SK-N-SH (cell line): Measurements from ENCODE around the gene LIN28B. TPM values are rescaled to one million over a fixed set of nuclear protein-coding genes. Genes with fewer than 3 reads are reported as not detected.

Source experiments
- CTCF ChIA-PET: fragments of 300-600, 350-600 bp; formaldehyde crosslinking; extraction: SDS; loops from one replicate; lab custom pipeline; 2021; lab: Yijun Ruan, JAX
- POLR2A ChIA-PET: fragments of 350-600 bp; sonication (Branson Sonifier 250); formaldehyde crosslinking; extraction: SDS; loops from one replicate; lab custom pipeline; 2020; ENCODE audit warnings: antibody characterized with exemption, inconsistent platforms; lab: Yijun Ruan, JAX
- DNase-seq: peaks from one replicate; pipeline ENCODE4 v3.0.0; 2012
- H2AFZ ChIP-seq: fragments of 200-600 bp; sonication (generic); 2 replicates; pipeline ENCODE4 v1.8.1; 2016; ENCODE audit warnings: antibody characterized with exemption, mild to moderate bottlenecking, low read depth
- H3F3A ChIP-seq: fragments of 200-600 bp; sonication (generic); replicated peaks from 2 replicates; pipeline ENCODE3; 2016; ENCODE audit warnings: antibody characterized with exemption, mild to moderate bottlenecking; ENCODE audit not compliant: insufficient read depth
- H3K27ac ChIP-seq, 2 experiments: fragments of 200-500 bp in 1 of 2; fragments of 200-600 bp in 1 of 2; sonication (Bioruptor generic) in 1 of 2; sonication (generic), shearing (Covaris generic) in 1 of 2; 2 replicates each; pipeline versions ENCODE4 v1.5.1 to v1.6.1; 2014 to 2016; ENCODE audit warnings: low read depth in 2 of 2, inconsistent platforms in 1 of 2, low read length in 1 of 2, mild to moderate bottlenecking in 1 of 2, mixed read lengths in 1 of 2
- H3K27me3 ChIP-seq: fragments of 200-600 bp; sonication (generic), shearing (Covaris generic); 2 replicates; pipeline ENCODE4 v1.6.1; 2016; ENCODE audit warnings: mixed run types; ENCODE audit not compliant: insufficient read depth
- H3K36me3 ChIP-seq, 2 experiments: fragments of 200-500 bp in 1 of 2; fragments of 200-600 bp in 1 of 2; sonication (Bioruptor generic) in 1 of 2; sonication (generic) in 1 of 2; replicated peaks in 1 of 2; 2 replicates each; pipeline versions ENCODE3 to v1.5.1; 2014 to 2016; ENCODE audit warnings: low read length in 1 of 2, mild to moderate bottlenecking in 1 of 2; ENCODE audit not compliant: insufficient read depth in 2 of 2, control insufficient read depth in 1 of 2
- H3K4me1 ChIP-seq, 2 experiments: fragments of 200-500 bp in 1 of 2; fragments of 200-600 bp in 1 of 2; sonication (Bioruptor generic) in 1 of 2; sonication (generic), shearing (Covaris generic) in 1 of 2; 2 replicates each; pipeline versions ENCODE4 v1.5.1 to v1.6.1; 2014 to 2016; ENCODE audit warnings: low read depth in 1 of 2, low read length in 1 of 2, mixed run types in 1 of 2; ENCODE audit not compliant: insufficient read depth in 2 of 2, control insufficient read depth in 1 of 2
- H3K4me2 ChIP-seq: fragments of 200-600 bp; sonication (generic), shearing (Covaris generic); 2 replicates; pipeline ENCODE4 v1.6.1; 2017; ENCODE audit warnings: mixed run types
- H3K4me3 ChIP-seq, 2 experiments: fragments of 200-500 bp in 1 of 2; fragments of 200-600 bp in 1 of 2; sonication (Bioruptor generic) in 1 of 2; sonication (generic), shearing (Covaris generic) in 1 of 2; 2 replicates each; pipeline versions ENCODE4 v1.5.1 to v1.8.1; 2014 to 2016; ENCODE audit warnings: low read depth in 2 of 2, inconsistent platforms in 1 of 2, low read length in 1 of 2, mild to moderate bottlenecking in 1 of 2, mixed read lengths in 1 of 2, moderate library complexity in 1 of 2
- H3K79me2 ChIP-seq: fragments of 200-600 bp; sonication (generic); 2 replicates; pipeline ENCODE4 v1.8.1; 2017; ENCODE audit warnings: mild to moderate bottlenecking; ENCODE audit not compliant: insufficient read depth
- H3K9ac ChIP-seq: fragments of 200-600 bp; sonication (generic); 2 replicates; pipeline ENCODE4 v1.6.1; 2017; ENCODE audit warnings: mixed run types
- H3K9me2 ChIP-seq: fragments of 200-600 bp; sonication (generic); 2 replicates; pipeline ENCODE4 v1.6.1; 2017; ENCODE audit warnings: mixed run types
- H3K9me3 ChIP-seq: fragments of 200-600 bp; sonication (generic); 2 replicates; pipeline ENCODE4 v1.6.1; 2017; ENCODE audit warnings: mixed run types, mild to moderate bottlenecking, moderate library complexity
- H4K20me1 ChIP-seq: fragments of 200-600 bp; sonication (generic); 2 replicates; pipeline ENCODE4 v1.6.1; 2017; ENCODE audit warnings: mild to moderate bottlenecking, mixed run types; ENCODE audit not compliant: insufficient read depth
- ELF1 ChIP-seq: IDR thresholded peaks from 2 replicates; pipeline ENCODE4 v1.4.0; 2012
- GATA2 ChIP-seq: sonication (generic); formaldehyde crosslinking; IDR thresholded peaks from 2 replicates; pipeline ENCODE4 v1.5.0; 2020; ENCODE audit warnings: mild to moderate bottlenecking, missing genetic modification reagents
- MXI1 ChIP-seq: IDR thresholded peaks from 2 replicates; pipeline ENCODE4 v1.6.1; 2012; ENCODE audit warnings: mild to moderate bottlenecking, low read depth, low read length, improper control_type of control experiment
- POLR2AphosphoS5 ChIP-seq: IDR thresholded peaks from 2 replicates; pipeline ENCODE4 v1.6.1; 2012; ENCODE audit warnings: low read depth, low read length
- RAD21 ChIP-seq: IDR thresholded peaks from 2 replicates; pipeline ENCODE4 v1.6.1; 2012; ENCODE audit warnings: mild to moderate bottlenecking, low read length
- TAF1 ChIP-seq: IDR thresholded peaks from 2 replicates; pipeline ENCODE4 v1.6.1; 2012; ENCODE audit warnings: low read depth, mild to moderate bottlenecking, low read length, moderate library complexity, borderline replicate concordance
- TCF12 ChIP-seq: IDR thresholded peaks from 2 replicates; pipeline ENCODE4 v1.4.0; 2012
- TEAD4 ChIP-seq: IDR thresholded peaks from 2 replicates; pipeline ENCODE4 v1.4.0; 2012; ENCODE audit warnings: mild to moderate bottlenecking, borderline replicate concordance; ENCODE audit not compliant: insufficient read depth
- USF1 ChIP-seq: IDR thresholded peaks from 2 replicates; pipeline ENCODE4 v1.4.0; 2012; ENCODE audit warnings: low read depth, borderline replicate concordance
- WGBS: methylation state at CpG from one replicate; pipeline ENCODE4 v1.1.6; 2017; ENCODE audit warnings: low lambda C conversion rate; 5-methylcytosine and 5-hydroxymethylcytosine counted together
- polyA plus RNA-seq, 3 experiments: library from polyadenylated mRNA; depleted of rRNA; stranded (reverse); fragments of >200 nt; gene quantifications; 2 replicates each; pipeline ENCODE4 v1.2.3, GENCODE V29; 2012
- TF ChIP-seq, protein P1 (sequence below): IDR thresholded peaks from 2 replicates; pipeline ENCODE4; 2012
- TF ChIP-seq, protein P2 (sequence below): IDR thresholded peaks from 2 replicates; pipeline ENCODE4 v1.6.1; 2012; ENCODE audit warnings: mild to moderate bottlenecking, low read depth, low read length, moderate library complexity
- TF ChIP-seq, protein P3 (sequence below): IDR thresholded peaks from 2 replicates; pipeline ENCODE4 v1.4.0; 2012; ENCODE audit warnings: low read depth

Gene LIN28B
- polyA plus RNA-seq, 1 of the 3 experiments (the other 2 are of a cell fraction): 0.67 TPM

GRCh38 chr6:104969108-104969507 lies 12.2 kb downstream of the LIN28B start:
- no peaks in the 10 kb centered on the region for H4K20me1 ChIP-seq
- no peak overlapping the region for H3K4me3 ChIP-seq
- H3K4me1 ChIP-seq: peaks cover 0 to 5% of the 10 kb centered on the region in 2 experiments; a peak in 3 of 4 replicates
- ChIA-PET CTCF (interaction anchor here (1.0 to 1.6 kb wide), 3 partner anchors 9 to 109 kb away, joined by 3 to 5 read pairs (median 3); no protein-coding TSS in a partner anchor), POLR2A (no interaction called here)
- no peak overlapping the region for H3K9ac ChIP-seq
- TF ChIP-seq TEAD4: no peak
- no peak for TF ChIP-seq ELF1
- no peak for TF ChIP-seq TAF1
- TF ChIP-seq, protein P1, sequence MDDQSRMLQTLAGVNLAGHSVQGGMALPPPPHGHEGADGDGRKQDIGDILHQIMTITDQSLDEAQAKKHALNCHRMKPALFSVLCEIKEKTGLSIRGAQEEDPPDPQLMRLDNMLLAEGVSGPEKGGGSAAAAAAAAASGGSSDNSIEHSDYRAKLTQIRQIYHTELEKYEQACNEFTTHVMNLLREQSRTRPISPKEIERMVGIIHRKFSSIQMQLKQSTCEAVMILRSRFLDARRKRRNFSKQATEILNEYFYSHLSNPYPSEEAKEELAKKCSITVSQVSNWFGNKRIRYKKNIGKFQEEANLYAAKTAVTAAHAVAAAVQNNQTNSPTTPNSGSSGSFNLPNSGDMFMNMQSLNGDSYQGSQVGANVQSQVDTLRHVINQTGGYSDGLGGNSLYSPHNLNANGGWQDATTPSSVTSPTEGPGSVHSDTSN: no peak
- TF ChIP-seq GATA2: no peak
- TF ChIP-seq, protein P2, sequence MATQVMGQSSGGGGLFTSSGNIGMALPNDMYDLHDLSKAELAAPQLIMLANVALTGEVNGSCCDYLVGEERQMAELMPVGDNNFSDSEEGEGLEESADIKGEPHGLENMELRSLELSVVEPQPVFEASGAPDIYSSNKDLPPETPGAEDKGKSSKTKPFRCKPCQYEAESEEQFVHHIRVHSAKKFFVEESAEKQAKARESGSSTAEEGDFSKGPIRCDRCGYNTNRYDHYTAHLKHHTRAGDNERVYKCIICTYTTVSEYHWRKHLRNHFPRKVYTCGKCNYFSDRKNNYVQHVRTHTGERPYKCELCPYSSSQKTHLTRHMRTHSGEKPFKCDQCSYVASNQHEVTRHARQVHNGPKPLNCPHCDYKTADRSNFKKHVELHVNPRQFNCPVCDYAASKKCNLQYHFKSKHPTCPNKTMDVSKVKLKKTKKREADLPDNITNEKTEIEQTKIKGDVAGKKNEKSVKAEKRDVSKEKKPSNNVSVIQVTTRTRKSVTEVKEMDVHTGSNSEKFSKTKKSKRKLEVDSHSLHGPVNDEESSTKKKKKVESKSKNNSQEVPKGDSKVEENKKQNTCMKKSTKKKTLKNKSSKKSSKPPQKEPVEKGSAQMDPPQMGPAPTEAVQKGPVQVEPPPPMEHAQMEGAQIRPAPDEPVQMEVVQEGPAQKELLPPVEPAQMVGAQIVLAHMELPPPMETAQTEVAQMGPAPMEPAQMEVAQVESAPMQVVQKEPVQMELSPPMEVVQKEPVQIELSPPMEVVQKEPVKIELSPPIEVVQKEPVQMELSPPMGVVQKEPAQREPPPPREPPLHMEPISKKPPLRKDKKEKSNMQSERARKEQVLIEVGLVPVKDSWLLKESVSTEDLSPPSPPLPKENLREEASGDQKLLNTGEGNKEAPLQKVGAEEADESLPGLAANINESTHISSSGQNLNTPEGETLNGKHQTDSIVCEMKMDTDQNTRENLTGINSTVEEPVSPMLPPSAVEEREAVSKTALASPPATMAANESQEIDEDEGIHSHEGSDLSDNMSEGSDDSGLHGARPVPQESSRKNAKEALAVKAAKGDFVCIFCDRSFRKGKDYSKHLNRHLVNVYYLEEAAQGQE: no peak
- no peak for TF ChIP-seq RAD21
- TF ChIP-seq, protein P3, sequence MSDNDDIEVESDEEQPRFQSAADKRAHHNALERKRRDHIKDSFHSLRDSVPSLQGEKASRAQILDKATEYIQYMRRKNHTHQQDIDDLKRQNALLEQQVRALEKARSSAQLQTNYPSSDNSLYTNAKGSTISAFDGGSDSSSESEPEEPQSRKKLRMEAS: no peak
- no peak overlapping the region for H3K27ac ChIP-seq
- H3K9me2 ChIP-seq: no peaks in the 10 kb centered on the region
- H3F3A ChIP-seq: peaks cover 6% of the 10 kb centered on the region
- no peaks in the 10 kb centered on the region; the same call in 1 of the 2 replicates for H3K9me3 ChIP-seq
- DNase-seq: no peak
- no peaks in the 10 kb centered on the region for H3K36me3 ChIP-seq
- 0 out of 2 replicates have a peak, but pooled peaks cover 3% of the 10 kb centered on the region for H3K79me2 ChIP-seq
- H3K27me3 ChIP-seq: no peaks in the 10 kb centered on the region
- WGBS: 60% methylated on average over 2 of the region's 2 CpGs
- H3K4me2 ChIP-seq: no peak overlapping the region
- H2AFZ ChIP-seq: no peak overlapping the region

DNA sequence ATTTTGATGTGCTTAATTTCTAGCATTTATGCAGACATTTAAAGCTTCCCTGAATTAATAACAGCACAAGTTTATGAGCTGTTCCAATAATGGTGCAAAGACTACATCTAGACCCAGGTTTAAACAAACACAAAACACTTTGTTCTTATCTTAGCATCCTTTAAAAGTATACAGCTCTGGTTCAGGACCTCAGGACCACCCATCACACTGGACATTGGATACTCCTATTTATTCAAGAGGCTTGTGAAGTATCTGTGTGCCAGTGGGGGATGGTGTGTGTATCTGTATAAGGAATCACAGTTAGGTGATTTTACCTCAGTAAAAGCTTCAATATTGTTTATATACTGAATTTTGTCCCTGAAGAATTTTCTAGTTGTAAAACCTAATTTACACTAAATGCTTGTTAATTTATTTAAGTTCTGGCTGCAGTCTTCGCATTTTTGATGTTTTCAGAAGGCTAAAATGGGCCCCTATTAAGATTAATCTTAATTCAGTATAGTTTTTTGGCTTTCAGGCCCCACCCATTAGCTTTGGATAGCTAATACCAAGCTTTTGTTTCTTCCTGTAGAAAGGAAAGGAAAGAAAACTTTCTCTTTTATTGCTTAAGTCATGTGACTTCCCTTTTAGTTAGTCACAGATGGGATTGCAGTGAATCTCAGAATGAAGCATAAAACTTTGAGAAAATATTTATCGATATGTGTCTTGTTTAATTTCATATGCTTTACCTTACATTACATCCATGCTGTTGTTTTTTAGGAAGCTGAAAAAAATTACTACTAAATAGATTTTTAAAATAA lies 13.1 kb downstream of the LIN28B start:
- WGBS: 85% methylated on average over 2 of the region's 2 CpGs
- Histone ChIP-seq H3K27me3 (no peaks in the 10 kb centered on the region), H3K9ac (no peak overlapping the region), H3F3A (peaks cover 4% of the 10 kb centered on the region), H3K9me3 (no peaks in the 10 kb centered on the region; the same call in 1 of the 2 replicates), H3K27ac (peak overlapping the region; percentile 15 to 29; a peak in 1 of 4 replicates), H3K9me2 (no peaks in the 10 kb centered on the region), H4K20me1 (no peaks in the 10 kb centered on the region), H3K4me1 (peaks cover 0 to 5% of the 10 kb centered on the region in 2 experiments; a peak in 3 of 4 replicates), H3K79me2 (no peaks in the 10 kb centered on the region), H3K4me3 (no peak overlapping the region), H3K36me3 (no peaks in the 10 kb centered on the region), H2AFZ (peak overlapping the region; percentile 88), H3K4me2 (no peak overlapping the region)
- TF ChIP-seq TCF12 (no peak), ELF1 (no peak), POLR2AphosphoS5 (no peak), USF1 (peak; percentile 52; the same call in 1 of the 2 replicates), MXI1 (no peak)
- ChIA-PET POLR2A (no interaction called here), CTCF (interaction anchor here (1.1 to 1.6 kb wide), 2 partner anchors 107 to 110 kb away, joined by 3 to 5 read pairs; no protein-coding TSS in a partner anchor)
- no peak for DNase-seq
